Measurements from ENCODE around the gene TNFAIP8.

Gene TNFAIP8

GRCh38 chr5:119353686-119354366 is 2.0 kb upstream of the TNFAIP8 start:
- no peak for DNase-seq (ENCODE audit: insufficient read length)
- TF ChIP-seq TAF1 (IDR thresholded peaks at IDR 0.05; ENCODE audit: borderline replicate concordance, low read depth, low read length) (no peak), POLR2A (IDR thresholded peaks at IDR 0.05; ENCODE audit: low read depth, low read length) (peak; percentile 68), POLR2AphosphoS5 (IDR thresholded peaks at IDR 0.05; ENCODE audit: low read depth, low read length) (peak; percentile 67)
- peak; percentile 94 for FAIRE-seq

GRCh38 chr5:119354537-119355243 is 1.1 kb upstream of the TNFAIP8 start:
- no peak; the same call in 1 of the 2 replicates for TF ChIP-seq POLR2AphosphoS5 (IDR thresholded peaks at IDR 0.05; ENCODE audit: low read depth, low read length)
- no peak for TF ChIP-seq POLR2A (IDR thresholded peaks at IDR 0.05; ENCODE audit: low read depth, low read length)
- TF ChIP-seq TAF1 (IDR thresholded peaks at IDR 0.05; ENCODE audit: borderline replicate concordance, low read depth, low read length), result no peak
- FAIRE-seq, result no peak
- DNase-seq (ENCODE audit: insufficient read length), result no peak

GRCh38 chr5:119355244-119355638 is 578 bp upstream of the TNFAIP8 start:
- no peak for DNase-seq (ENCODE audit: insufficient read length)
- no peak for FAIRE-seq
- TF ChIP-seq TAF1 (IDR thresholded peaks at IDR 0.05; ENCODE audit: borderline replicate concordance, low read depth, low read length) (no peak), POLR2AphosphoS5 (IDR thresholded peaks at IDR 0.05; ENCODE audit: low read depth, low read length) (no peak; the same call in 1 of the 2 replicates), POLR2A (IDR thresholded peaks at IDR 0.05; ENCODE audit: low read depth, low read length) (no peak)

- no peak for TF ChIP-seq POLR2A (IDR thresholded peaks at IDR 0.05; ENCODE audit: low read depth, low read length)
- no peak for TF ChIP-seq TAF1 (IDR thresholded peaks at IDR 0.05; ENCODE audit: borderline replicate concordance, low read depth, low read length)
- no peak for TF ChIP-seq POLR2AphosphoS5 (IDR thresholded peaks at IDR 0.05; ENCODE audit: low read depth, low read length)
- peak; percentile 5 for FAIRE-seq
- no peak for DNase-seq (ENCODE audit: insufficient read length)
These were observed 881 bp downstream of the TNFAIP8 start for GRCh38 chr5:119356612-119357188.

- TF ChIP-seq POLR2AphosphoS5 (IDR thresholded peaks at IDR 0.05; ENCODE audit: low read depth, low read length) (no peak), POLR2A (IDR thresholded peaks at IDR 0.05; ENCODE audit: low read depth, low read length) (no peak), TAF1 (IDR thresholded peaks at IDR 0.05; ENCODE audit: borderline replicate concordance, low read depth, low read length) (no peak)
- FAIRE-seq, result peak; percentile 72
- DNase-seq (ENCODE audit: insufficient read length), result no peak
These were observed 1.5 kb downstream of the TNFAIP8 start for GRCh38 chr5:119357270-119357669.

- DNase-seq (ENCODE audit: insufficient read length) (no peak), FAIRE-seq (peak; percentile 50)
- TF ChIP-seq TAF1 (IDR thresholded peaks at IDR 0.05; ENCODE audit: borderline replicate concordance, low read depth, low read length), result no peak
- no peak for TF ChIP-seq POLR2AphosphoS5 (IDR thresholded peaks at IDR 0.05; ENCODE audit: low read depth, low read length)
- no peak for TF ChIP-seq POLR2A (IDR thresholded peaks at IDR 0.05; ENCODE audit: low read depth, low read length)
These were observed 2.1 kb downstream of the TNFAIP8 start for GRCh38 chr5:119357808-119358529.

- TF ChIP-seq POLR2A (IDR thresholded peaks at IDR 0.05; ENCODE audit: low read depth, low read length) (no peak), TAF1 (IDR thresholded peaks at IDR 0.05; ENCODE audit: borderline replicate concordance, low read depth, low read length) (no peak), POLR2AphosphoS5 (IDR thresholded peaks at IDR 0.05; ENCODE audit: low read depth, low read length) (no peak)
- no peak for DNase-seq (ENCODE audit: insufficient read length)
- FAIRE-seq, result peak; percentile 73
These were observed 2.7 kb downstream of the TNFAIP8 start for GRCh38 chr5:119358530-119358900.

- FAIRE-seq (no peak), DNase-seq (ENCODE audit: insufficient read length) (no peak)
- TF ChIP-seq POLR2AphosphoS5 (IDR thresholded peaks at IDR 0.05; ENCODE audit: low read depth, low read length), result no peak
- peak; percentile 28; the same call in 1 of the 2 replicates for TF ChIP-seq POLR2A (IDR thresholded peaks at IDR 0.05; ENCODE audit: low read depth, low read length)
- no peak for TF ChIP-seq TAF1 (IDR thresholded peaks at IDR 0.05; ENCODE audit: borderline replicate concordance, low read depth, low read length)
These were observed 3.2 kb downstream of the TNFAIP8 start for GRCh38 chr5:119358901-119359603.

- FAIRE-seq (peak; percentile 77), DNase-seq (ENCODE audit: insufficient read length) (no peak)
- TF ChIP-seq POLR2A (IDR thresholded peaks at IDR 0.05; ENCODE audit: low read depth, low read length) (no peak), TAF1 (IDR thresholded peaks at IDR 0.05; ENCODE audit: borderline replicate concordance, low read depth, low read length) (no peak), POLR2AphosphoS5 (IDR thresholded peaks at IDR 0.05; ENCODE audit: low read depth, low read length) (no peak)
These were observed 4.1 kb downstream of the TNFAIP8 start for GRCh38 chr5:119359737-119360413.

GRCh38 chr5:119360905-119361593 is 5.2 kb downstream of the TNFAIP8 start:
- TF ChIP-seq POLR2AphosphoS5 (IDR thresholded peaks at IDR 0.05; ENCODE audit: low read depth, low read length) (no peak), TAF1 (IDR thresholded peaks at IDR 0.05; ENCODE audit: borderline replicate concordance, low read depth, low read length) (no peak), POLR2A (IDR thresholded peaks at IDR 0.05; ENCODE audit: low read depth, low read length) (no peak)
- FAIRE-seq (no peak), DNase-seq (ENCODE audit: insufficient read length) (no peak)
